Subcutaneous adipose tissue (tissue), 4 donors: ENCODE measurements around the gene ZDHHC24. TPM values are rescaled to one million over a fixed set of nuclear protein-coding genes. Genes with fewer than 3 reads are reported as not detected.

Experiments
- total RNA-seq, 4 donors: library from RNA; depleted of rRNA; stranded (reverse); fragments of >200 nt; gene quantifications; one replicate each; pipeline ENCODE4 v1.1.0, GENCODE V29; 2016
- TF ChIP-seq, protein P1 (sequence below): fragments of 450-650 bp; IDR thresholded peaks from one replicate; pipeline ENCODE4 v1.5.1; 2016; ENCODE audit warnings: low read depth, mild to moderate bottlenecking, control low read depth, antibody characterized with exemption, moderate library complexity

Gene ZDHHC24, protein sequence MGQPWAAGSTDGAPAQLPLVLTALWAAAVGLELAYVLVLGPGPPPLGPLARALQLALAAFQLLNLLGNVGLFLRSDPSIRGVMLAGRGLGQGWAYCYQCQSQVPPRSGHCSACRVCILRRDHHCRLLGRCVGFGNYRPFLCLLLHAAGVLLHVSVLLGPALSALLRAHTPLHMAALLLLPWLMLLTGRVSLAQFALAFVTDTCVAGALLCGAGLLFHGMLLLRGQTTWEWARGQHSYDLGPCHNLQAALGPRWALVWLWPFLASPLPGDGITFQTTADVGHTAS
- total RNA-seq = 10 to 100 TPM in 3 of 4 donors, 1 to 10 TPM in 1; 4.4 to 16.4 (median 12.5) TPM

DNA sequence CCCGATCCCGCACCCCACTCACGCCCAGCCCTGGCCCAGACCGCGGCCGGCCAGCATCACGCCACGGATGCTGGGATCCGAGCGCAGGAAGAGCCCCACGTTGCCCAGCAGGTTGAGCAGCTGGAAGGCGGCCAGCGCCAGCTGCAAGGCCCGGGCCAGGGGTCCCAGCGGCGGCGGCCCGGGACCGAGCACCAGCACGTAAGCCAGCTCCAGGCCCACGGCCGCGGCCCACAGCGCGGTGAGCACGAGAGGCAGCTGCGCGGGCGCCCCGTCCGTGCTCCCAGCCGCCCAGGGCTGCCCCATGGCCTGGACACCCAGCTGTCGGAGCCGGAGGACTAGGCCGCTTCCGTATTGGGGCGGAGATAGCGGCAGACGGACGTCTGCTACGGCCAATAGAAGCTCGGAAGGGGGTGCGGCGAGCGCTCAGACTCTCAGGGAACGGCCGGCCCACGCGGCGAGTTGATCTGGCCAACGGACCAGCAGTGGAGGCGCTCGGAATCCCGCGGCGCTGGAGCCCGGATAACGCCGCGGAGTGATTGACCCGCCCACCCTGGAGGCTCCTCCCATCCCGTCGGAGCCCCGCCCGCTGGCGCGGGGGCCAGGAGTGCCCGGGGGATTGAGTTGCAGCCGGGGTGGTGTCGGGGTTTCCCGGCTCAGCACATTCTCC, at the start of gene ZDHHC24:
Gene ZDHHC24 (minus strand): TSS at position 348 of the 667 bp plus-strand sequence. CDS start 45 bp downstream, at position 303.
- TF ChIP-seq, protein P1, sequence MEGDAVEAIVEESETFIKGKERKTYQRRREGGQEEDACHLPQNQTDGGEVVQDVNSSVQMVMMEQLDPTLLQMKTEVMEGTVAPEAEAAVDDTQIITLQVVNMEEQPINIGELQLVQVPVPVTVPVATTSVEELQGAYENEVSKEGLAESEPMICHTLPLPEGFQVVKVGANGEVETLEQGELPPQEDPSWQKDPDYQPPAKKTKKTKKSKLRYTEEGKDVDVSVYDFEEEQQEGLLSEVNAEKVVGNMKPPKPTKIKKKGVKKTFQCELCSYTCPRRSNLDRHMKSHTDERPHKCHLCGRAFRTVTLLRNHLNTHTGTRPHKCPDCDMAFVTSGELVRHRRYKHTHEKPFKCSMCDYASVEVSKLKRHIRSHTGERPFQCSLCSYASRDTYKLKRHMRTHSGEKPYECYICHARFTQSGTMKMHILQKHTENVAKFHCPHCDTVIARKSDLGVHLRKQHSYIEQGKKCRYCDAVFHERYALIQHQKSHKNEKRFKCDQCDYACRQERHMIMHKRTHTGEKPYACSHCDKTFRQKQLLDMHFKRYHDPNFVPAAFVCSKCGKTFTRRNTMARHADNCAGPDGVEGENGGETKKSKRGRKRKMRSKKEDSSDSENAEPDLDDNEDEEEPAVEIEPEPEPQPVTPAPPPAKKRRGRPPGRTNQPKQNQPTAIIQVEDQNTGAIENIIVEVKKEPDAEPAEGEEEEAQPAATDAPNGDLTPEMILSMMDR = no peak

DNA sequence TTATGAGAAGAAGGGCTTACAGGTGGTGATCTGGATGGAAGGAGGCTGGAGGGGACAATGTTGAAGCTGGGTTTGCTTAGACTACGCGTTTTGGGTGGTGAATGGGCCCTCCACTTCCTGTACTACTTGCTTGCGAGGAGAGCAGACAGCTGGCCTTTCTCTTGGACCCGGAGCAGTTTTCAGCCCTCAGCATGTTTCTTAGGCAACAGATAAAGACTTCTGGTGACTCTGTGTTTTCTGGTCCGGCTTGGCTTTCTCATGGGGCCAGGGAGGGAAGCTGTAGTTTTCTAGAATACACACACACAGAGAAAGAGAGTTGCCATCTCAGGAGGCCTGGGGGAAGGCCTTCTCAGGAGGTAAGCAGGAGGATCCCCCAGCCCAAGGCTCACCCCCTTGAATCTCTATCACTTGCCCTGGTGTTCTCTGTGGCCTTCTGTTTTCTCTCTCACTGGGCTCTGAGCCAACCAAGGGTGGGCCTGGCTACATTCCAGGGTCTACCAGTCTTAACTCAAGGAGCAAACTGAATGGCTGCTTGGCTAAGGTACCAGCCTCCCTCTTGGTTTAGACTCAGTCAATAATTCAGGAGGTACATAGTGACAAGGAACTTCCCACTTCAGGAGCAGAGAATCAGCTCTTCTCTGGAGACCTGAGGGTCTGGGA, 49.5 kb upstream of the ZDHHC24 start:
- TF ChIP-seq, protein P1 = no peak

DNA sequence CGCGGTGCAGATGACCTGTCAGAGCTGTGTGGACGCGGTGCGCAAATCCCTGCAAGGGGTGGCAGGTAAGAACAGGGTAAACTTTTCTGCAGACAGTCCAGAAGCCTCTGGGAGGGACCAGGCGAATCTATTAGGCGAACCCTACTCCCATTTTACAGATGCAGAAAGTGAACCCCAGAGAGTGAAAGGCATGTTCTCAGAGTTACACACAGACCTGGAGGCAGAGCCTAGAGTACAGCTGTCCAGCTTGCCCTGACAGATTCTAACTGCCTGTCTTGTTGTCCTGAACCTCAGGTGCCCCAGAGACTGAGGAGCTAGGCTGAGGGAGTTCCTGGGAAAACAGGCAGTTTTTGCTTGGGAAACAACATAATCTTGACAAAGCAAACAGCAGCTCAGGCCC, 47.8 kb upstream of the ZDHHC24 start:
- TF ChIP-seq, protein P1 = no peak

DNA sequence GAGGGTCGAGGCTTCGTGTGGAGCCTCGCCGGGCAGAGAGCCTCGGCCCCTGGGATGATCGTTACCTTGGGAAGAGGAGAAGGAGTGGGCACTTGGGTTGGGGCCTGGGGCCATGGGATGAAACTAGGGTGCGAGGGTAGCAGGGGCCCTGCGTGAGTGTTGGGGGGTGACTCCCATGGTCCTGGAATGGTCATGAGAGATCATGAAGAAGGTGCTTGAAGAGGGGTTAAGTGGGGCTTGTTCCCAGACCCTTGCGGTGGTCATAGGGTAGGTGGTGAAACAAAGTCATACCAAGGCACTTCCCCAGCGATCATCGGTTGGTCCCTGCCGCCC, 47.4 kb upstream of the ZDHHC24 start:
- TF ChIP-seq, protein P1 = no peak

DNA sequence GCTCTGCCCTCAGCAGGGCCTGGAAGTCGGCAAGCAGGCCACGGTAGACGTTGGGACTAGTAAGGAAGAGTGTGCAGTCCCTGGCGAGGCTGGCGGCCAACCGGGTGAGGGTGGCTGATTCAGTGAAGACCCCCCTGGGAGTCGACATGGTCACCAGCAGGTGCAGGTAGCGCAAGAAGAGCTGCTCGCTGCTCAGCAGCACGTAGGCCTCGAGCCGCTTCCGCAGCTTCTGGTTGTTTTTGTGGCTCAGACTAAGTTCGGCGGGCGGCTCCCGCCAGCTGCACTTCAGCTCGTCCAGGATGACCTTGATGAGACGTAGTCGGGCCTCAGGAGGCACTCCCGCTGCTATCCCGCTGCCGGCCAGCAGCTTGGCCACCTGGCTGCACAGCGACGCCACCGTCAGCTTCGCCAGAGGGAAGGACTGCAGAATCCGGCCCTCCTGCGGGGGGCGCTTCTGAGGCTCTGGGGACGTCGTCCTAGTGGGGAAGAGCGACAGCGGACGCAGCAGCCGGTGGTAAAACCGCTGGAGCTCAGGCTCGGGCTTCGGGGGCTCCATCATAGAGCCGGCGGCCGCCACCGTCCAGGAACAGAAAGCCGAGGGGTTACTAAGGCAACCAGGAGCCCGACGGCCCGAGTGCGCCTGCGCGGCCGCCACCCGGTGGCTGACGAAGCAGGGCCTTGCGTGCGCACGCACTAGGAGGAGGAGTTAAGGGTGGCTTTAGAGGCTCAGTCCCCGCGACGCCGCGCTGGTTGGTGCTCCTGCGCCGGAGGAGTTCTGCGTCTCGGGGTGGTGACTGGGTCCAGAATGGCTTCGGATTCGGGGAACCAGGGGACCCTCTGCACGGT, 46.8 kb upstream of the ZDHHC24 start, which contains the start of the genes CCDC87 and CCS:
Gene CCDC87 (minus strand): TSS at position 607 of the 846 bp plus-strand sequence. CDS start 48 bp downstream, at position 559.
Gene CCS (plus strand): TSS at position 729 of the 846 bp plus-strand sequence. CDS start 77 bp downstream, at position 806.
- TF ChIP-seq, protein P1 = no peak

DNA sequence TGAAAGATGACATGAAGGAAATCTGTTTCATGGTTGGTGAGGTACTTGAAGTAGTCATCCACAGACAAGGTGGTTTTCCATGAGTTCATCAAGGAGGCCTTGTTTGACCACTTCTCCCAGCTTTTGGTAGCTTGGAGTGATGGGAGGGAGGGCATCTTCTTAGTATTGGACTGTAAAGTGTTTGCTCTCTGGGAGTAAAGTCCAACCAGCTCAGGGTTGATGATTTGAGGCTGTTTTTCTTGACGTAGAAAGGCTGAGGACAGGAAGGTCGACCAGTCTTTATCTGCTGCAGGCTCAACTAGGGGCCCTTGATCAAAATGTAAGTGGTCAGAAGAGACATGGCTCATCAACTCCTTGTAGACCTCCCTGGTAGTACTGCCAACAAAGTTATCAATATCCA, 45.3 kb upstream of the ZDHHC24 start:
- TF ChIP-seq, protein P1 = no peak
